PC-9 (cell line): ENCODE results near the gene LRP1. TPM values are rescaled to one million over a fixed set of nuclear protein-coding genes. Genes with fewer than 3 reads are reported as not detected.

Source experiments
- BruUV-seq: library from RNA; stranded (reverse); fragments of 400-500 nt; replicated peaks from 2 replicates; lab custom pipeline; 2021; lab: Mats Ljungman, UMichigan
- CTCF ChIA-PET: fragments of 300-600 bp; sonication (Branson Sonifier 250); formaldehyde crosslinking; loops from one replicate; lab custom pipeline; 2022; ENCODE audit warnings: antibody characterized with exemption; lab: Charles Lee
- POLR2A ChIA-PET: fragments of 300-600 bp; sonication (Branson Sonifier 250); formaldehyde crosslinking; loops from one replicate; lab custom pipeline; 2022; ENCODE audit warnings: antibody characterized with exemption; ENCODE audit not compliant: unreplicated experiment; lab: Charles Lee
- DNase-seq, 2 experiments: peaks; one replicate each; pipeline versions ENCODE4 v3.0.0 to v3.0.0-alpha.2; 2015 to 2022; ENCODE audit warnings: mixed read lengths in 1 of 2
- H2AFZ ChIP-seq: fragments of 200-600 bp; sonication (generic); 2 replicates; pipeline ENCODE4 v1.8.1; 2017; ENCODE audit warnings: antibody characterized with exemption
- H3F3A ChIP-seq: fragments of 200-600 bp; sonication (generic); 2 replicates; pipeline ENCODE4 v1.8.1; 2017; ENCODE audit warnings: antibody characterized with exemption, mild to moderate bottlenecking, low read depth; ENCODE audit not compliant: insufficient read depth
- H3K27ac ChIP-seq: fragments of 200-600 bp; sonication (generic); 2 replicates; pipeline ENCODE4 v1.6.1; 2016; ENCODE audit warnings: mixed run types
- H3K27me3 ChIP-seq: fragments of 200-600 bp; sonication (generic); 2 replicates; pipeline ENCODE4 v1.6.1; 2016; ENCODE audit warnings: low read depth, mixed run types; ENCODE audit not compliant: insufficient read depth
- H3K36me3 ChIP-seq: fragments of 200-600 bp; sonication (generic); 2 replicates; pipeline ENCODE4 v1.6.1; 2016; ENCODE audit warnings: low read depth, mixed run types
- H3K4me1 ChIP-seq: fragments of 200-600 bp; sonication (generic); replicated peaks from 2 replicates; pipeline ENCODE4 v1.6.1; 2016; ENCODE audit warnings: mixed run types; ENCODE audit not compliant: insufficient read depth
- H3K4me2 ChIP-seq: fragments of 200-600 bp; sonication (generic); 2 replicates; pipeline ENCODE4 v1.6.1; 2017; ENCODE audit warnings: mixed run types
- H3K4me3 ChIP-seq: fragments of 200-600 bp; sonication (generic); 2 replicates; pipeline ENCODE4 v1.6.1; 2016; ENCODE audit warnings: mixed run types
- H3K79me2 ChIP-seq: fragments of 200-600 bp; sonication (generic); 2 replicates; pipeline ENCODE4 v1.6.1; 2017; ENCODE audit warnings: low read depth, mixed run types
- H3K9me2 ChIP-seq: fragments of 200-600 bp; sonication (generic); 2 replicates; pipeline ENCODE4 v1.8.1; 2017; ENCODE audit warnings: mild to moderate bottlenecking; ENCODE audit not compliant: insufficient read depth
- H3K9me3 ChIP-seq: fragments of 200-600 bp; sonication (generic); 2 replicates; pipeline ENCODE4 v1.8.1; 2016; ENCODE audit warnings: low read depth; ENCODE audit not compliant: insufficient read depth
- H4K20me1 ChIP-seq: fragments of 200-600 bp; sonication (generic); 2 replicates; pipeline ENCODE4 v1.8.1; 2017; ENCODE audit not compliant: insufficient read depth
- CTCF ChIP-seq: fragments of 200-600 bp; sonication (generic); conservative IDR thresholded peaks from 2 replicates; pipeline ENCODE4 v1.6.1; 2017; ENCODE audit warnings: mixed run types, antibody characterized with exemption, mild to moderate bottlenecking, moderate library complexity
- EZH2 ChIP-seq: fragments of 200-600 bp; sonication (generic); IDR thresholded peaks from 2 replicates; pipeline ENCODE4 v1.8.0; 2017; ENCODE audit warnings: antibody characterized with exemption, low read depth
- intact Hi-C: fragments of 100-400 bp; cut with micrococcal nuclease; formaldehyde crosslinking; loops from one replicate; pipeline ENCODE4 v1.10.0; 2022; ENCODE audit not compliant: unreplicated experiment
- total RNA-seq: library from RNA; stranded (reverse); gene quantifications from 2 replicates; pipeline ENCODE4 v1.2.3, GENCODE V29; 2021

The LRP1 gene
- total RNA-seq, 1 experiment from 2014 or later: 51.4 TPM

DNA sequence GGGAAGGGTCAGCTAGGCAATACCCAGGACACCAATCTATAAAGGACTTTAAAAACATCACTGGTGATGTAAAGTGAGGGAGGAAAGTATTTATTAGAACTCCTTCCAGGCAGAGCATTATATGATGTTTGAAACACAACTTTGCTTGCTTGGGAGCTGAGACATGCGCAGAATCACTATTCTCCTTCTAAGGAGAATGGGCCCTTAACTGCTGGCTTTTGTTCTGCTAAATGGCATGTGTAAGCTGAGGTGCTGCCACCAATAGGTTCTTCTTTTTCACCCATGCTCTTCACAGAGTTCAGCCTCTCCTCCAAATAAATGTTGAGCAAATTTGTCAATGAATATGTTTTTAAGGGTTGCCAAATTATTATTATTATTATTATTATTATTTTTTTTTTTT, 118.8 kb downstream of the LRP1 start:
- no TSS peak for BruUV-seq
- POLR2A ChIA-PET: no interaction called here
- H3K27me3 ChIP-seq: peaks cover 4% of the 10 kb centered on the region
- H3K9me2 ChIP-seq: no peaks in the 10 kb centered on the region
- CTCF ChIA-PET: no interaction called here
- no peak overlapping the region for H3K27ac ChIP-seq
- H3K9me3 ChIP-seq: no peaks in the 10 kb centered on the region
- TF ChIP-seq CTCF: no peak
- no peaks in the 10 kb centered on the region for H3K79me2 ChIP-seq
- no peaks in the 10 kb centered on the region for H3K36me3 ChIP-seq
- intact Hi-C loops: loop anchor here (10.0 kb wide), 1 partner anchor 492 kb away; the partner anchor contains the start of gene PRIM1
- no peak overlapping the region for H3K4me3 ChIP-seq
- no peak overlapping the region for H3K4me2 ChIP-seq
- H2AFZ ChIP-seq: no peak overlapping the region
- H3K4me1 ChIP-seq: 0 out of 2 replicates have a peak, but pooled peaks cover 12% of the 10 kb centered on the region
- no peak for DNase-seq
- peaks cover 27% of the 10 kb centered on the region; the same call in 1 of the 2 replicates for H3F3A ChIP-seq
- no peaks in the 10 kb centered on the region for H4K20me1 ChIP-seq

- TF ChIP-seq EZH2: no peak
- no peak for TF ChIP-seq CTCF
- Histone ChIP-seq H2AFZ (no peak overlapping the region), H3F3A (peaks cover 19% of the 10 kb centered on the region; the same call in 1 of the 2 replicates), H3K27ac (no peak overlapping the region), H3K36me3 (no peaks in the 10 kb centered on the region), H3K79me2 (no peaks in the 10 kb centered on the region), H3K9me2 (no peaks in the 10 kb centered on the region), H3K4me2 (no peak overlapping the region), H3K9me3 (no peaks in the 10 kb centered on the region), H4K20me1 (no peaks in the 10 kb centered on the region), H3K4me1 (no peaks in the 10 kb centered on the region), H3K4me3 (no peak overlapping the region), H3K27me3 (no peaks in the 10 kb centered on the region)
- no TSS peak for BruUV-seq
- intact Hi-C loops: loop anchor here (10.0 kb wide), 1 partner anchor 494 kb away; the partner anchor contains the start of gene PRIM1
- DNase-seq: no peak
- ChIA-PET POLR2A (no interaction called here), CTCF (no interaction called here)
These were observed 120.9 kb downstream of the LRP1 start for GRCh38 chr12:57248934-57249742.

DNA sequence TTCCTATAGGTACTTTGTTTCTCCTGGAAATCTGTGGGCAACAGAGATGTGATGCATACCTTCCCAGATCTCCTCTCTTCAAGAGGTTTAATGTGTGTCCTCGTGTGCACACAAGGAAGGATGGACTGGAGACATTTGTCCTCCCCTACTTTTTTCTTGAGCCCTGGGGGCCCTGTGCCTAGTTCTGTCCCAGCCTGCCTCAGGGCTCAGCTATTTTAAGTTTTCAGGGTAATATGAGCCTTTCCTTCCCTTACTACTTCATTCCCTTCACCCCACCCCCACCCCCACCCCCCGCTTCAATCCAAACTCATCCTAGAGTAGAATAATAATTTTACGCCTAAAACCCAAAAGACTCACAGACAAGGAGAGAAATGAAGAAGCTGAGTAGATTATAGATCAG, 122.3 kb downstream of the LRP1 start:
- H3K9me2 ChIP-seq: no peaks in the 10 kb centered on the region
- no peaks in the 10 kb centered on the region for H3K4me1 ChIP-seq
- no peaks in the 10 kb centered on the region for H3K36me3 ChIP-seq
- peaks cover 5% of the 10 kb centered on the region; the same call in 1 of the 2 replicates for H3F3A ChIP-seq
- no peaks in the 10 kb centered on the region for H3K9me3 ChIP-seq
- H4K20me1 ChIP-seq: no peaks in the 10 kb centered on the region
- no TSS peak for BruUV-seq
- no peak for DNase-seq
- no peak overlapping the region for H3K27ac ChIP-seq
- ChIA-PET CTCF (interaction anchor here (0.6 kb wide), 2 partner anchors 59 to 122 kb away, joined by 4 to 6 read pairs; partner anchors contain the start of gene LRP1), POLR2A (no interaction called here)
- H3K79me2 ChIP-seq: no peaks in the 10 kb centered on the region
- H3K27me3 ChIP-seq: no peaks in the 10 kb centered on the region
- no peak overlapping the region for H3K4me3 ChIP-seq
- TF ChIP-seq CTCF (no peak), EZH2 (no peak)
- intact Hi-C loops: no loop called here
- H2AFZ ChIP-seq: no peak overlapping the region
- H3K4me2 ChIP-seq: no peak overlapping the region
